ENCODE data around the gene TTC34.

- TF ChIP-seq, protein P1, sequence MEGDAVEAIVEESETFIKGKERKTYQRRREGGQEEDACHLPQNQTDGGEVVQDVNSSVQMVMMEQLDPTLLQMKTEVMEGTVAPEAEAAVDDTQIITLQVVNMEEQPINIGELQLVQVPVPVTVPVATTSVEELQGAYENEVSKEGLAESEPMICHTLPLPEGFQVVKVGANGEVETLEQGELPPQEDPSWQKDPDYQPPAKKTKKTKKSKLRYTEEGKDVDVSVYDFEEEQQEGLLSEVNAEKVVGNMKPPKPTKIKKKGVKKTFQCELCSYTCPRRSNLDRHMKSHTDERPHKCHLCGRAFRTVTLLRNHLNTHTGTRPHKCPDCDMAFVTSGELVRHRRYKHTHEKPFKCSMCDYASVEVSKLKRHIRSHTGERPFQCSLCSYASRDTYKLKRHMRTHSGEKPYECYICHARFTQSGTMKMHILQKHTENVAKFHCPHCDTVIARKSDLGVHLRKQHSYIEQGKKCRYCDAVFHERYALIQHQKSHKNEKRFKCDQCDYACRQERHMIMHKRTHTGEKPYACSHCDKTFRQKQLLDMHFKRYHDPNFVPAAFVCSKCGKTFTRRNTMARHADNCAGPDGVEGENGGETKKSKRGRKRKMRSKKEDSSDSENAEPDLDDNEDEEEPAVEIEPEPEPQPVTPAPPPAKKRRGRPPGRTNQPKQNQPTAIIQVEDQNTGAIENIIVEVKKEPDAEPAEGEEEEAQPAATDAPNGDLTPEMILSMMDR (IDR thresholded peaks at IDR 0.05; ENCODE audit: insufficient read depth, low read length, poor library complexity, severe bottlenecking): no peak
- TF ChIP-seq EZH2phosphoT487 (conservative IDR thresholded peaks at IDR 0.05; ENCODE audit: low read length): no peak
Measured at GRCh38 chr1:2821373-2821955, 20.0 kb upstream of the TTC34 start.

Measured in SU-DHL-6 (cell line).